ENCODE data around the gene SPATA18. TPM values are rescaled to one million over a fixed set of nuclear protein-coding genes. Genes with fewer than 3 reads are reported as not detected.

Gene SPATA18
- total and polyA plus RNA-seq, 11 donors: 0.23 to 5.7 (median 1.7) TPM

- Histone ChIP-seq H3K4me1 (peaks cover 0 to 19% (median 7%) of the 10 kb centered on the region in 12 donors), H3K9me3 (no peaks in the 10 kb centered on the region), H3K4me3 (peak overlapping the region; percentile 39 to 81 (median 64)), H3K27ac (peak overlapping the region; percentile 8 to 80 (median 52)), H3K36me3 (no peaks in the 10 kb centered on the region), H3K27me3 (peaks cover 0 to 57% (median 0%) of the 10 kb centered on the region in 9 donors)
- 6 to 8% (median 8%) methylated on average over 42 to 46 of the region's 46 CpGs for WGBS, 4 donors
- ATAC-seq: peak; percentile 85 to 97 (median 92)
- intact Hi-C loops (cut with DNase I): no loop called here
- TF ChIP-seq CTCF (IDR thresholded peaks at IDR 0.05): no peak
- TF ChIP-seq POLR2A (IDR thresholded peaks at IDR 0.05): no peak
- DNase-seq: peak; percentile 68 to 86 (median 79)
Observed at GRCh38 chr4:52051615-52052474, 741 bp downstream of the SPATA18 start.

GRCh38 chr4:52052475-52052780 is 1.3 kb downstream of the SPATA18 start:
- 30 to 40% (median 36%) methylated on average over 7 of the region's 7 CpGs for WGBS, 4 donors
- TF ChIP-seq CTCF (IDR thresholded peaks at IDR 0.05) (no peak), POLR2A (IDR thresholded peaks at IDR 0.05) (no peak)
- H3K4me3 ChIP-seq: peak overlapping the region in 11 of 12 donors; percentile 54 to 81 (median 67)
- peaks cover 0 to 19% (median 7%) of the 10 kb centered on the region in 12 donors for H3K4me1 ChIP-seq
- no peaks in the 10 kb centered on the region for H3K36me3 ChIP-seq
- ATAC-seq: peak in 3 of 4 donors; percentile 28 to 78 (median 39)
- peaks cover 0 to 57% (median 0%) of the 10 kb centered on the region in 9 donors for H3K27me3 ChIP-seq
- intact Hi-C loops (cut with DNase I): no loop called here
- H3K9me3 ChIP-seq: no peaks in the 10 kb centered on the region
- peak overlapping the region in 8 of 12 donors; percentile 42 to 80 (median 64) for H3K27ac ChIP-seq
- peak in 2 of 5 donors; percentile 28 to 29 for DNase-seq

- H3K36me3 ChIP-seq: no peaks in the 10 kb centered on the region
- no peak overlapping the region for H3K4me3 ChIP-seq
- TF ChIP-seq POLR2A (IDR thresholded peaks at IDR 0.05) (no peak), CTCF (IDR thresholded peaks at IDR 0.05) (no peak)
- H3K27me3 ChIP-seq: peaks cover 0 to 45% (median 0%) of the 10 kb centered on the region in 9 donors
- ATAC-seq: no peak
- intact Hi-C loops (cut with DNase I): loop anchor here in 1 of 10 donors (2.0 kb wide), 1 partner anchor 15 kb away; the partner anchor contains the start of gene SGCB
- DNase-seq: no peak
- H3K27ac ChIP-seq: no peak overlapping the region
- WGBS, 4 donors: 93 to 97% (median 96%) methylated on average over 3 of the region's 3 CpGs
- peaks cover 4 to 25% (median 16%) of the 10 kb centered on the region in 12 donors for H3K4me1 ChIP-seq
- H3K9me3 ChIP-seq: no peaks in the 10 kb centered on the region
Observed at GRCh38 chr4:52054254-52054653, 3.1 kb downstream of the SPATA18 start.

GRCh38 chr4:52057196-52057595 is 6.1 kb downstream of the SPATA18 start:
- no peaks in the 10 kb centered on the region for H3K9me3 ChIP-seq
- intact Hi-C loops (cut with DNase I): no loop called here
- H3K27ac ChIP-seq: no peak overlapping the region
- no peaks in the 10 kb centered on the region for H3K36me3 ChIP-seq
- TF ChIP-seq POLR2A (IDR thresholded peaks at IDR 0.05) (no peak), CTCF (IDR thresholded peaks at IDR 0.05) (no peak)
- peaks cover 0 to 18% (median 0%) of the 10 kb centered on the region in 9 donors for H3K27me3 ChIP-seq
- DNase-seq (no peak), ATAC-seq (no peak)
- H3K4me1 ChIP-seq: peaks cover 0 to 24% (median 12%) of the 10 kb centered on the region in 12 donors
- H3K4me3 ChIP-seq: no peak overlapping the region
